RWPE2 (cell line): ENCODE data around the gene MGLL.
"Not testable (repeated sequence)": the region's sequence is repeated elsewhere in the genome, so short reads cannot be mapped to it uniquely, and the experiment has no call there.

Experiments used
- ATAC-seq: fragments of 200-7000 bp; cut with Tn5 transposase; 3 replicates; pipeline ENCODE4 v1.9.1; 2021; ENCODE audit warnings: low read depth
- DNase-seq: peaks from one replicate; pipeline ENCODE4 v3.0.0-alpha.2; 2020; ENCODE audit warnings: low spot score
- H3K27ac ChIP-seq: fragments of 450-650 bp; 2 replicates; pipeline ENCODE4 v1.5.1; 2017; ENCODE audit warnings: mild to moderate bottlenecking; ENCODE audit not compliant: poor library complexity, severe bottlenecking
- H3K27me3 ChIP-seq: fragments of 250-450 bp; sonication (Bioruptor Pico); 2 replicates; pipeline ENCODE4 v1.5.1; 2021; ENCODE audit warnings: mild to moderate bottlenecking, moderate library complexity; ENCODE audit not compliant: insufficient read depth, poor library complexity, severe bottlenecking
- H3K36me3 ChIP-seq: fragments of 250-450 bp; sonication (Bioruptor Pico); 2 replicates; pipeline ENCODE4 v1.5.1; 2020; ENCODE audit warnings: low read depth, mild to moderate bottlenecking, moderate library complexity
- H3K4me1 ChIP-seq: fragments of 250-450 bp; sonication (Bioruptor Pico); 2 replicates; pipeline ENCODE4 v1.5.1; 2021; ENCODE audit warnings: mild to moderate bottlenecking, moderate library complexity; ENCODE audit not compliant: insufficient read depth, poor library complexity, severe bottlenecking
- H3K4me3 ChIP-seq: fragments of 250-450 bp; sonication (Bioruptor Pico); 2 replicates; pipeline ENCODE4 v1.5.1; 2021; ENCODE audit warnings: mild to moderate bottlenecking, moderate library complexity; ENCODE audit not compliant: severe bottlenecking
- H3K9me3 ChIP-seq: fragments of 250-450 bp; sonication (Bioruptor Pico); 2 replicates; pipeline ENCODE4 v1.5.1; 2021; ENCODE audit warnings: mild to moderate bottlenecking, moderate library complexity; ENCODE audit not compliant: severe bottlenecking
- CTCF ChIP-seq: fragments of 450-650 bp; IDR thresholded peaks from one replicate; pipeline ENCODE4 v1.5.1; 2017; ENCODE audit warnings: mild to moderate bottlenecking, moderate library complexity; ENCODE audit not compliant: poor library complexity, severe bottlenecking

Gene MGLL

DNA sequence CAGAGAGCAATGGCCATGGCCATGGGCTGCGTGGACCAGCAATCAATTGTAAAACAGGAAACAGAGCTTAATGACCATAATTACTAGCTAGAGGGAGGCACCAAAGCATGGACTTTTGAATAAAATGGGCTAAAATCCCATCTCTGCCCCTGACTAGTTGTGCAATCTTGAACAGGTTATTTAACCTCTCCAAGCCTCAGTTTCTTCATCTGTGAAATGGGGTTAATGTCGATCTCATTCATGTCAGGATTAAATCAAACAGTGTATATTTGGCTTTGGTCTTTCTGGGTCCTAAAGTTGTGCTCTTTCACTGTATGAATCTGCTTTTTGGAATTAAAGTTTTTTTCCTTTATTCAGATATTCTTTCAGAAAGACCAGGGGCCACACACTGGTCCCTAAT lies 113.5 kb downstream of the MGLL start:
- H3K4me1 ChIP-seq = peaks cover 2% of the 10 kb centered on the region
- no peak for TF ChIP-seq CTCF
- ATAC-seq = no peak
- H3K36me3 ChIP-seq = no peaks in the 10 kb centered on the region
- H3K4me3 ChIP-seq = no peak overlapping the region
- no peaks in the 10 kb centered on the region for H3K9me3 ChIP-seq
- H3K27me3 ChIP-seq = no peaks in the 10 kb centered on the region
- DNase-seq = no peak
- H3K27ac ChIP-seq = no peak overlapping the region

DNA sequence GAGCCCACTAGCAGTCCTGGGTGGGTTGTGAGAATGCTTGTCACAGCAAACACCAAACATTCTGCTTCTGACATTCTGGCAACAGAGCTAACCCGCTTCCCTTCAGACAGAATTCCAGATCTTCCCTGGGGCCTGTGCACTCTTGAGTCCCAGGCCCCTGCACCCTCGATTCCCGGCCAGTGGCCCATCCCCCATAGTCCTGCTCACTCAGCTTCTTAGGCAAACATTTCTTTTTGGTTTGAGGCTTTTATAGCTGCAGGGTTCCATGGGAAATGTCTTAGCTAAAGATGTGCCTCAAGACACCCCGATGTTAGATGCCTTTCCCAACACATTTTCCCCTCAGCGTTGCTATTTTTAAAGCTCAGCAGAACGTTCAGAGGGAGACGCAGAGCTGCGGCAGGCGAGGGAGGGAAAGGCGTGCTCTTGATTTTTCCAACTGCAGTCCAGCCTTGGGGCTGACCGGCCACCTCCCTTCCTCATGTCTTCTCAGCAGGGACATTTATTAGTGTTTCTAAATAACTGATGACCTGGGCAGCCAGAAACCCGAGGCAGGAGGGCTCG lies 114.4 kb downstream of the MGLL start:
- Histone ChIP-seq H3K36me3 (no peaks in the 10 kb centered on the region), H3K4me1 (peaks cover 2% of the 10 kb centered on the region), H3K27me3 (no peaks in the 10 kb centered on the region), H3K4me3 (no peak overlapping the region), H3K9me3 (no peaks in the 10 kb centered on the region), H3K27ac (no peak overlapping the region)
- TF ChIP-seq CTCF = no peak
- ATAC-seq (no peak), DNase-seq (no peak)

- ATAC-seq = no peak; the same call in 2 of the 3 replicates
- Histone ChIP-seq H3K27ac (no peak overlapping the region), H3K4me3 (no peak overlapping the region), H3K4me1 (peaks cover 2% of the 10 kb centered on the region), H3K27me3 (no peaks in the 10 kb centered on the region), H3K9me3 (no peaks in the 10 kb centered on the region), H3K36me3 (no peaks in the 10 kb centered on the region)
- no peak for DNase-seq
- TF ChIP-seq CTCF = no peak
Measured at GRCh38 chr3:127706785-127707351, 115.4 kb downstream of the MGLL start.

- no peak overlapping the region for H3K27ac ChIP-seq
- no peak for TF ChIP-seq CTCF
- H3K36me3 ChIP-seq = no peaks in the 10 kb centered on the region
- no peak for ATAC-seq
- H3K27me3 ChIP-seq = no peaks in the 10 kb centered on the region
- no peak overlapping the region for H3K4me3 ChIP-seq
- H3K4me1 ChIP-seq = peaks cover 2% of the 10 kb centered on the region
- no peak for DNase-seq
- no peaks in the 10 kb centered on the region for H3K9me3 ChIP-seq
Measured at GRCh38 chr3:127706312-127706711, 116.0 kb downstream of the MGLL start.

DNA sequence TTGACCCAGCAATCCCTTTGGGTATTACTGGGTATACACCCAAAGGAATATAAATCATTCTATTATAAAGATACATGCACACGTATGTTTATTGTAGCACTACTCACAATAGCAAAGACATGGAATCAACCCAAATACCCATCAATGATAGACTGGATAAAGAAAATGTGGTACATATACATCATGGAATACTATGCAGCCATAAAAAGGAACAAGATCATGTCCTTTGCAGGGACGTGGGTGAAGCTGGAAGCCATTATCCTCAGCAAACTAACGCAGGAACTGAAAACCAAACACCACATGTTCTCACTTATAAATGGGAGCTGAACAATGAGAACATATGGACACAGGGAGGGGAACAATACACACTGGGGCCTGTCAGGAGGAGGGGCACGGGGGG lies 117.5 kb downstream of the MGLL start:
- H3K27ac ChIP-seq, DNase-seq, H3K4me1 ChIP-seq, ATAC-seq, H3K9me3 ChIP-seq, H3K36me3 ChIP-seq, H3K27me3 ChIP-seq, H3K4me3 ChIP-seq: not testable (repeated sequence)
